Neural progenitor cell (in vitro differentiated cells): ENCODE measurements around the gene SEPSECS.

Experiments used
- CTCF ChIP-seq: fragments of 200-600 bp; sonication (generic); IDR thresholded peaks from 2 replicates; pipeline ENCODE4 v1.5.1; 2017; ENCODE audit warnings: antibody characterized with exemption, mild to moderate bottlenecking
- EZH2 ChIP-seq: fragments of 200-600 bp; sonication (generic); IDR thresholded peaks from 2 replicates; pipeline ENCODE4 v1.6.1; 2017; ENCODE audit warnings: antibody characterized with exemption, mild to moderate bottlenecking, moderate library complexity

- TF ChIP-seq CTCF (no peak), EZH2 (no peak)
These were observed 17.8 kb downstream of the SEPSECS start for GRCh38 chr4:25142468-25142867.
